Measurements from ENCODE around the gene NDUFB4. TPM values are rescaled to one million over a fixed set of nuclear protein-coding genes. Genes with fewer than 3 reads are reported as not detected.
"Not testable (repeated sequence)": the region's sequence is repeated elsewhere in the genome, so short reads cannot be mapped to it uniquely, and the experiment has no call there.

The NDUFB4 gene
- total and polyA plus RNA-seq, 2 donors (not counting 1 experiment from before 2014, with no cell fraction given), result 68.4 to 139 TPM

GRCh38 chr3:120615847-120616609 lies 19.9 kb downstream of the NDUFB4 start:
- H3K4me3 Mint-ChIP-seq, result no peak overlapping the region
- no peaks in the 10 kb centered on the region for H3K4me1 Mint-ChIP-seq

GRCh38 chr3:120616745-120617144 lies 20.6 kb downstream of the NDUFB4 start:
- POLR2A ChIA-PET; H3K36me3 ChIP-seq (replicated peaks in 1 of 2; ENCODE audit: control extremely low read depth in 1 of 2, control insufficient read depth in 1 of 2, extremely low read depth in 1 of 2, insufficient read depth in 2 of 2, low read length in 1 of 2); H3K4me1 Mint-ChIP-seq; H3K4me3 Mint-ChIP-seq; H3K9ac ChIP-seq (ENCODE audit: low read length); H3K4me1 ChIP-seq (ENCODE audit: control insufficient read depth in 2 of 2, insufficient read depth in 2 of 2, low read length in 2 of 2); H3K9me3 Mint-ChIP-seq (ENCODE audit: insufficient read depth); H3K27ac ChIP-seq (ENCODE audit: low read length in 2 of 2); H3K27me3 Mint-ChIP-seq; DNase-seq; H3K27me3 ChIP-seq (replicated peaks in 1 of 4; ENCODE audit: control extremely low read depth in 1 of 4, control insufficient read depth in 3 of 4, insufficient read depth in 4 of 4, low read length in 3 of 4); H3K9me3 ChIP-seq (ENCODE audit: control extremely low read depth in 1 of 3, control insufficient read depth in 2 of 3, insufficient read depth in 1 of 3, low read length in 2 of 3); H3K27ac Mint-ChIP-seq; ATAC-seq (ENCODE audit: low read depth); H4K20me1 ChIP-seq (ENCODE audit: control insufficient read depth, insufficient read depth, low read length, poor library complexity, severe bottlenecking); CTCF ChIA-PET; H3K4me3 ChIP-seq (ENCODE audit: control extremely low read depth in 1 of 5, extremely low read depth in 1 of 5, insufficient read depth in 1 of 5, low read depth in 2 of 5, low read length in 4 of 5); H2AFZ ChIP-seq (ENCODE audit: insufficient read depth, low read depth, low read length, poor library complexity, severe bottlenecking); H3K4me2 ChIP-seq (replicated peaks; ENCODE audit: low read depth, low read length, poor library complexity, severe bottlenecking); H3K79me2 ChIP-seq (ENCODE audit: control insufficient read depth, insufficient read depth, low read length); intact Hi-C loops (cut with micrococcal nuclease): not testable (repeated sequence)
- WGBS (ENCODE audit: insufficient coverage), result 98% methylated on average over 6 of the region's 8 CpGs

More at GRCh38 chr3:120615847-120616609, 19.9 kb downstream of the NDUFB4 start:
- Histone ChIP-seq H3K79me2 (ENCODE audit: control insufficient read depth, insufficient read depth, low read length) (no peaks in the 10 kb centered on the region), H3K9ac (ENCODE audit: low read length) (no peak overlapping the region), H3K4me2 (replicated peaks; ENCODE audit: low read depth, low read length, poor library complexity, severe bottlenecking) (no peak overlapping the region), H3K9me3 (ENCODE audit: control extremely low read depth in 1 of 3, control insufficient read depth in 2 of 3, insufficient read depth in 1 of 3, low read length in 2 of 3) (peaks cover 0 to 6% (median 0%) of the 10 kb centered on the region in 3 donors), H3K36me3 (replicated peaks in 1 of 2; ENCODE audit: control extremely low read depth in 1 of 2, control insufficient read depth in 1 of 2, extremely low read depth in 1 of 2, insufficient read depth in 2 of 2, low read length in 1 of 2) (no peaks in the 10 kb centered on the region), H4K20me1 (ENCODE audit: control insufficient read depth, insufficient read depth, low read length, poor library complexity, severe bottlenecking) (no peaks in the 10 kb centered on the region), H3K27ac (ENCODE audit: low read length in 2 of 2) (no peak overlapping the region), H3K27me3 (replicated peaks in 1 of 4; ENCODE audit: control extremely low read depth in 1 of 4, control insufficient read depth in 3 of 4, insufficient read depth in 4 of 4, low read length in 3 of 4) (peaks cover 0 to 3% (median 0%) of the 10 kb centered on the region in 4 experiments), H2AFZ (ENCODE audit: insufficient read depth, low read depth, low read length, poor library complexity, severe bottlenecking) (peak overlapping the region; percentile 7), H3K4me1 (ENCODE audit: control insufficient read depth in 2 of 2, insufficient read depth in 2 of 2, low read length in 2 of 2) (no peaks in the 10 kb centered on the region), H3K4me3 (ENCODE audit: control extremely low read depth in 1 of 5, extremely low read depth in 1 of 5, insufficient read depth in 1 of 5, low read depth in 2 of 5, low read length in 4 of 5) (no peak overlapping the region)
- peaks cover 8% of the 10 kb centered on the region for H3K27me3 Mint-ChIP-seq
- TF ChIP-seq EZH2 (IDR thresholded peaks at IDR 0.05; ENCODE audit: borderline replicate concordance, insufficient read depth, low read depth, low read length, poor library complexity, severe bottlenecking), result no peak
- TF ChIP-seq, protein P1, sequence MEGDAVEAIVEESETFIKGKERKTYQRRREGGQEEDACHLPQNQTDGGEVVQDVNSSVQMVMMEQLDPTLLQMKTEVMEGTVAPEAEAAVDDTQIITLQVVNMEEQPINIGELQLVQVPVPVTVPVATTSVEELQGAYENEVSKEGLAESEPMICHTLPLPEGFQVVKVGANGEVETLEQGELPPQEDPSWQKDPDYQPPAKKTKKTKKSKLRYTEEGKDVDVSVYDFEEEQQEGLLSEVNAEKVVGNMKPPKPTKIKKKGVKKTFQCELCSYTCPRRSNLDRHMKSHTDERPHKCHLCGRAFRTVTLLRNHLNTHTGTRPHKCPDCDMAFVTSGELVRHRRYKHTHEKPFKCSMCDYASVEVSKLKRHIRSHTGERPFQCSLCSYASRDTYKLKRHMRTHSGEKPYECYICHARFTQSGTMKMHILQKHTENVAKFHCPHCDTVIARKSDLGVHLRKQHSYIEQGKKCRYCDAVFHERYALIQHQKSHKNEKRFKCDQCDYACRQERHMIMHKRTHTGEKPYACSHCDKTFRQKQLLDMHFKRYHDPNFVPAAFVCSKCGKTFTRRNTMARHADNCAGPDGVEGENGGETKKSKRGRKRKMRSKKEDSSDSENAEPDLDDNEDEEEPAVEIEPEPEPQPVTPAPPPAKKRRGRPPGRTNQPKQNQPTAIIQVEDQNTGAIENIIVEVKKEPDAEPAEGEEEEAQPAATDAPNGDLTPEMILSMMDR (IDR thresholded peaks at IDR 0.05), result no peak
- no peak for DNase-seq
- 81% methylated on average over 9 of the region's 13 CpGs for WGBS (ENCODE audit: insufficient coverage)
- ATAC-seq (ENCODE audit: low read depth), result no peak
- H3K9me3 Mint-ChIP-seq (ENCODE audit: insufficient read depth), result no peaks in the 10 kb centered on the region
- POLR2A ChIA-PET, result no interaction called here
- intact Hi-C loops (cut with micrococcal nuclease), result no loop called here
- H3K27ac Mint-ChIP-seq, result no peak overlapping the region
- CTCF ChIA-PET, result no interaction called here
